Activated T-helper 17 cell treated with anti-CD3 and anti-CD28 coated beads, Interleukin-2, amount 50 U/mL, for 72 hours (primary cell): Measurements from ENCODE around the gene LTA4H. TPM values are rescaled to one million over a fixed set of nuclear protein-coding genes. Genes with fewer than 3 reads are reported as not detected.

Experiments
- ATAC-seq: fragments of 150-1000 bp; cut with Tn5 transposase; replicated peaks from 2 replicates; pipeline ENCODE4 v1.10.0; 2021; ENCODE audit warnings: mild to moderate bottlenecking, moderate library complexity
- H3K27ac Mint-ChIP-seq: one replicate; pipeline ENCODE4 v1.8.0; 2022; ENCODE audit warnings: mixed read lengths
- H3K27me3 Mint-ChIP-seq: one replicate; pipeline ENCODE4 v1.8.0; 2022; ENCODE audit warnings: mixed read lengths
- H3K36me3 Mint-ChIP-seq: one replicate; pipeline ENCODE4 v1.8.0; 2022; ENCODE audit warnings: low read depth, mild to moderate bottlenecking, mixed read lengths
- H3K4me1 Mint-ChIP-seq: one replicate; pipeline ENCODE4 v1.8.0; 2022; ENCODE audit warnings: mixed read lengths
- H3K4me3 Mint-ChIP-seq: one replicate; pipeline ENCODE4 v1.8.0; 2022; ENCODE audit warnings: mild to moderate bottlenecking, mixed read lengths
- H3K9me3 Mint-ChIP-seq: one replicate; pipeline ENCODE4 v1.8.0; 2022; ENCODE audit warnings: mixed read lengths
- total RNA-seq, 2 donors: library from RNA; stranded (reverse); gene quantifications; one replicate each; pipeline ENCODE4 v1.2.3, GENCODE V29; 2022

LTA4H gene
- total RNA-seq, 2 donors from 2014 or later, result 95.4 to 127 TPM

GRCh38 chr12:96048393-96048969 is 13.1 kb upstream of the LTA4H start:
- Mint-ChIP-seq H3K27me3 (no peaks in the 10 kb centered on the region), H3K4me1 (peaks cover 37% of the 10 kb centered on the region), H3K9me3 (no peaks in the 10 kb centered on the region), H3K36me3 (peaks cover 4% of the 10 kb centered on the region), H3K4me3 (peak overlapping the region; percentile 67), H3K27ac (peak overlapping the region; percentile 89)
- ATAC-seq, result no peak

DNA sequence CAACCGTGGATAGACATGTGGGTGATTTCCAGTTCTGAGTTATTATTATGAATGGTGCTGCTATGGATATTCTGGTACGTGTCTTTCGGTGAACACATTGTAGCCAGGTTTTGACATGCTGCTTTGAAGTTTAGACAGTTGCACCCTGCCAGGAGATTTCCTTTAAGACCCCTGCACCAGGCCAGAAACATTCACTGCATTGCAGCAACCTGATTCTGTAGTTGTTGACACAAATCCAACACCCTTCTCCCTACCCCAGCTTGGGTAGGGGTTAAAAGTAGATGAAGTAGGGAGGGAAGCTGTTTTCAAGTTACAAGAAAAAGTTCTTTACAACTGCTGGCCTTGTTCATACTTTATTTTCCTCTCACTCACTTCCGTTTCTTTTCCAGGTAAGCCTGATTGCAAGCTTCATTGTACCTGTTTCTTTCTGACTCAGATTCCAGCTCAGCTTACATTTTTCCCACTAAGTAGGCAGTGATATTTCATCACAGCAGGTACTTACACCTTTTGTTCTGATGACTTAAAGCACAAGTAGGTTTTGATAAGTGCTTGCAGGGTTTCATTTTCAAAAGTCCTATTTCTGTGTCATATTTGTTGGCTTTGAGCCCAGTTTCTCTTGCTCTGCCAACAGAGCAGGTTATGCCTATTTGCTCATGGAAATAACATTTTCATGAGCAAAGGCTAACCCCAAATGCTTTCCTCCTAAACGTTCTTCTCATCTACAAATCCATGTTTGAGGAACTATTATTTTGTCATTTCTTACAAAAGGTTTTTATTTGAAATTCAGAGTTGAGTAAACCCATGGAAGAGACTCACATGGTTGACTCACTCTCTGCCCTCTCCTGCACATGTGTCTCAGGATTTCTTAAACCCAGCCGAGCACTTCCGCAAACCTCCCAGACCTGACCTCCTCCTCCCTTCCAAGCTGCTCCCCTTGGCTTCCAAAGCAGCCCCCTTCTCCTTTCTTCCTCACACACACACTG is 12.1 kb upstream of the LTA4H start:
- peak; percentile 88 for ATAC-seq
- H3K4me1 Mint-ChIP-seq, result peaks cover 37% of the 10 kb centered on the region
- H3K9me3 Mint-ChIP-seq, result no peaks in the 10 kb centered on the region
- H3K36me3 Mint-ChIP-seq, result peaks cover 4% of the 10 kb centered on the region
- peak overlapping the region; percentile 67 for H3K4me3 Mint-ChIP-seq
- H3K27ac Mint-ChIP-seq, result peak overlapping the region; percentile 89
- H3K27me3 Mint-ChIP-seq, result no peaks in the 10 kb centered on the region

GRCh38 chr12:96046543-96047228 is 11.3 kb upstream of the LTA4H start:
- H3K36me3 Mint-ChIP-seq, result peaks cover 4% of the 10 kb centered on the region
- peak overlapping the region; percentile 89 for H3K27ac Mint-ChIP-seq
- no peaks in the 10 kb centered on the region for H3K9me3 Mint-ChIP-seq
- H3K4me1 Mint-ChIP-seq, result peaks cover 37% of the 10 kb centered on the region
- ATAC-seq, result no peak
- H3K4me3 Mint-ChIP-seq, result peak overlapping the region; percentile 67
- no peaks in the 10 kb centered on the region for H3K27me3 Mint-ChIP-seq

- Mint-ChIP-seq H3K27me3 (no peaks in the 10 kb centered on the region), H3K27ac (no peak overlapping the region), H3K4me1 (peaks cover 37% of the 10 kb centered on the region), H3K9me3 (no peaks in the 10 kb centered on the region), H3K36me3 (peaks cover 4% of the 10 kb centered on the region), H3K4me3 (peak overlapping the region; percentile 57)
- no peak for ATAC-seq
Measured at GRCh38 chr12:96045566-96045965, 10.2 kb upstream of the LTA4H start.

DNA sequence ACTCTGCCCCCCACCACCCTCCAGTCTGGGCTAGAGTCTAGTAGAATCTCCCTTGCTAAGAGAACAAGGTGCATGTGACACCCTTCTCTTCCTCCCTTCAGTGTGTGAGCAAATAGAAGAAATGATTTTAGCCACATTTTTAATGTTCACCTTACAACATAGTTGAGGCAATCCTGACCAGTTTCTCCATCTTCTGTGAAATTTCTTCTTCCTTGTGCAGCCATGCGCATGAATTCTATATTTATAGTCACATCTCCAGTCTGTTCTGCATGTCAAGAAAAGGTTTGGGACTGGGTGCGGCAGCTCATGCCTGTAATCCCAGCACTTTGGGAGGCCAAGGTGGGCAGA is 9.5 kb upstream of the LTA4H start:
- Mint-ChIP-seq H3K27ac (peak overlapping the region; percentile 72), H3K4me1 (peaks cover 37% of the 10 kb centered on the region), H3K4me3 (peak overlapping the region; percentile 57), H3K36me3 (peaks cover 4% of the 10 kb centered on the region), H3K9me3 (no peaks in the 10 kb centered on the region), H3K27me3 (no peaks in the 10 kb centered on the region)
- ATAC-seq, result no peak

DNA sequence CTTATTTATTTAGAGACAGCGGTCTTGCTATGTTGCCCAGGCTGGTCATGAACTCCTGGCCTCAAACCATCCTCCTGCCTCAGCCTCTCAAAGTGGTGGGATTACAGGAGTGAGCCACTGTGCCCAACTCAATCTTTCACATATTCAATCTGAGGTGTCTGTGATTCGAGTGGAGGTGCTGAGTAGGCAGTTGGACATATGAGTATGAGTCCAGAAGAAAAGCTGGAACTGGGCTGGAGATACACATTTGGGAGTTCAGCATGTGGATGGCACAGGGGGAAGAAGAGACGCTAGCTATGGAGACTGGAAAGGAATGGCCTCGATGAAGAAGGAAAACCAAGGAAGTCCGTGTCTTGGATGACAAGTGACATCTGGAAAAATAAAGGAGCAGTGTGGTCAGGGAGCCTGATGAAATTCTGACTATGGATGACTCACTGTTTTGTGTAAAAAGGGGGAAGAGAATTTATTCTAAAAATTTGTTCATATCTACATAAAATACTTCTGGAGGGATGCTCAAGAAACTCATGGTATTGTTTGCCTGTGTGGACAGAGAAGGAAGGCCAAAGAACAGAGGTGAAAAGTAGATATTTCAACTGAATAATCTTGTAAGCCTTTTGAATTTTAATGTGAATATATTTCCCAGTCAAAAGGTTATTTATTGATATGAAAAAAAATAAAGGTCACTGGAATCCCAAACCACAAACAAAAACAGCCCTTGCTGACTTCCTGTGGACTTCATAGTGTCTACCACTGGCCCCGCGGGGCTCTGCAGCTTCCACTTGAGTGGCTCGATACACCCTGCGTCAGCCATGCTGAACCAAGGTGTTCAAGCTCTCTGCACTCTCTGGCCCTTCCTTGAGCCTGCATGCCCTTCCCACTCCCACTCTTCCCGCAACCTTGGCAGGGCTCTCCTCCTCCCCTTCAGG is 8.9 kb upstream of the LTA4H start:
- peaks cover 4% of the 10 kb centered on the region for H3K36me3 Mint-ChIP-seq
- peaks cover 37% of the 10 kb centered on the region for H3K4me1 Mint-ChIP-seq
- no peaks in the 10 kb centered on the region for H3K9me3 Mint-ChIP-seq
- no peak for ATAC-seq
- H3K27me3 Mint-ChIP-seq, result no peaks in the 10 kb centered on the region
- H3K4me3 Mint-ChIP-seq, result peak overlapping the region; percentile 57
- peak overlapping the region; percentile 72 for H3K27ac Mint-ChIP-seq

GRCh38 chr12:96041181-96041580 is 5.8 kb upstream of the LTA4H start:
- peaks cover 12% of the 10 kb centered on the region for H3K4me1 Mint-ChIP-seq
- no peaks in the 10 kb centered on the region for H3K9me3 Mint-ChIP-seq
- H3K4me3 Mint-ChIP-seq, result no peak overlapping the region
- no peak overlapping the region for H3K27ac Mint-ChIP-seq
- no peaks in the 10 kb centered on the region for H3K36me3 Mint-ChIP-seq
- ATAC-seq, result no peak
- no peaks in the 10 kb centered on the region for H3K27me3 Mint-ChIP-seq

DNA sequence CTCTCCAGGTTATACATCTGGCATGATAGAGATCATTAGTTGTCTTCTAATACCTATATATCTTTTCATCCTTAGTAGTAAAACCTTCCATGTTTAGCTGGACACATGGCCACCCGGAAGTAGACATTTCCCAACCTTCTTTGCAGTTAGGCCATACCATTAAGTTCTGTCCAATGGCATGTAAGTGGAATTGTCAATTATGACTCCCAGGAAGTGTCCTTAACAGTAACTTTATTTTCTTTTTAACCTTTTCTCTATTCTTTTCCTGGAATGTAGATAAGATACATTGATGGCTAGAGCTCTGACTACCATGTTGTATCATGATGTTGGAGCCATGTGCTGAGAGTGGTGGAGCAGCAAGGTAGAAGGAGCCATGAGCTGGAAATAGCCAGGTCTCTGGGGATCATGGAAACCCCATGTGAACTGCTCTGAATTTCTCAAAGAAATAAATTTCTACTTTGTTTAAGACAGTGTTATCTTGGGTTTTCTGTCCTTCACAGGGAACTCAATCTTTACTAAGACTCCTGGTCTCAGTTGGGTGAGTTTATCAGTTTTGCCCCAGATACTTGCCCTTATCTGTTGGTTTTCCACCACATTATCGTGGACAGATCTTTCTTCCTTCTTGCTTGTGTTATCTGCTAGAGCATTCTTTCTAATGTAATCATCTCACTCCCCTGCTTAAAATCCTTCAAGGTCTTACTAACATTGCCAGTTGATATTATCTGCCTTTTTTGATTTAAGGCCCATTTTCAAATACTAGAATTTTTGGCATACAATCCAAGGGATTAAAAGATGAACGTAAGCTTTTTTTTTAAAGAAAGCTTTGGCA is 5.1 kb upstream of the LTA4H start:
- no peaks in the 10 kb centered on the region for H3K36me3 Mint-ChIP-seq
- H3K4me3 Mint-ChIP-seq, result no peak overlapping the region
- H3K9me3 Mint-ChIP-seq, result no peaks in the 10 kb centered on the region
- no peaks in the 10 kb centered on the region for H3K27me3 Mint-ChIP-seq
- peaks cover 12% of the 10 kb centered on the region for H3K4me1 Mint-ChIP-seq
- no peak overlapping the region for H3K27ac Mint-ChIP-seq
- no peak for ATAC-seq

- no peak overlapping the region for H3K4me3 Mint-ChIP-seq
- H3K27me3 Mint-ChIP-seq, result no peaks in the 10 kb centered on the region
- H3K9me3 Mint-ChIP-seq, result no peaks in the 10 kb centered on the region
- no peak for ATAC-seq
- no peak overlapping the region for H3K27ac Mint-ChIP-seq
- H3K36me3 Mint-ChIP-seq, result no peaks in the 10 kb centered on the region
- H3K4me1 Mint-ChIP-seq, result peaks cover 6% of the 10 kb centered on the region
Measured at GRCh38 chr12:96039516-96039915, 4.1 kb upstream of the LTA4H start.

GRCh38 chr12:96036765-96037455 is 1.5 kb upstream of the LTA4H start:
- Mint-ChIP-seq H3K4me3 (no peak overlapping the region), H3K4me1 (peaks cover 5% of the 10 kb centered on the region)

GRCh38 chr12:96034621-96035282 is 635 bp downstream of the LTA4H start:
- no peak overlapping the region for H3K27ac Mint-ChIP-seq
- no peak overlapping the region for H3K4me3 Mint-ChIP-seq
- H3K36me3 Mint-ChIP-seq, result peaks cover 6% of the 10 kb centered on the region
- H3K9me3 Mint-ChIP-seq, result no peaks in the 10 kb centered on the region
- H3K4me1 Mint-ChIP-seq, result peaks cover 12% of the 10 kb centered on the region
- no peak for ATAC-seq
- no peaks in the 10 kb centered on the region for H3K27me3 Mint-ChIP-seq

More at GRCh38 chr12:96036765-96037455, 1.5 kb upstream of the LTA4H start:
- ATAC-seq, result no peak
- H3K27ac Mint-ChIP-seq, result no peak overlapping the region
- H3K9me3 Mint-ChIP-seq, result no peaks in the 10 kb centered on the region
- H3K36me3 Mint-ChIP-seq, result peaks cover 6% of the 10 kb centered on the region
- H3K27me3 Mint-ChIP-seq, result no peaks in the 10 kb centered on the region

DNA sequence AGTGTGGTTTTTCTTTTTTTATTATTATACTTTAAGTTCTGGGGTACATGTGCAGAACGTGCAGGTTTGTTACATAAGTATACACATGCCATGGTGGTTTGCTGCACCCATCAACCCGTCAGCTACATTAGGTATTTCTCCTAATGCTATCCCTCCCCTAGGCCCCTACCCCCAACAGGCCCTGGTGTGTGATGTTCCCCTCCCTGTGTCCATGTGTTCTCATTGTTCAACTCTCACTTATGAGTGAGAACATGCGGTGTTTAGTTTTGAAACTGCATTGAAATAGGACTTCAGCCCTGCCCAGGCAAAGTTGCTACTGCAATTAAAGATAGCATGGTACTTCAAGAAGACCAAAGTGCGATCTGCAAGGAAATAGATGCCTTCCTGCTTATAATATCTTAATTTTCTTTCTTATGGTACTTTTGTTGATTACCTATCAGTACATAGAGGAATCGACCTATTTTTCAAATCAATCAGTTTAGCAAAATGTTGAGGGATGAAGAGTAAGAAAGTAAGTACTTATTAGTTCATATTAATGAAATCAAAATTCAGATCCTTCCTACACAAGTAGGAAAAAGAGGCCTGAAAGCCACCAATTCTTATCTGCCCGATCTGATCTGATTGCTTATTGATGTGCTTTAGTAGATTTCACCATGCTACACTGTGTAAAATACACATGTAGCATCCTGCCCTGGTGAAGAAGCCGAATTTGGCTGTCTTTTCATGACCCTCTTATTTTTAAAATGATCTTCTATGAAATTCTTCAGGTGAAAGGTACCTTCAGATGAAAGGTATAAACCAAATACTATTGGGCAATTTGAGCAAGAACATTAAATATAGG is 1.6 kb downstream of the LTA4H start:
- Mint-ChIP-seq H3K27me3 (no peaks in the 10 kb centered on the region), H3K9me3 (no peaks in the 10 kb centered on the region), H3K27ac (no peak overlapping the region), H3K4me3 (no peak overlapping the region), H3K36me3 (peaks cover 10% of the 10 kb centered on the region), H3K4me1 (peaks cover 15% of the 10 kb centered on the region)
- no peak for ATAC-seq
